ENCODE measurements around the gene RNFT2.

RNFT2 gene

DNA sequence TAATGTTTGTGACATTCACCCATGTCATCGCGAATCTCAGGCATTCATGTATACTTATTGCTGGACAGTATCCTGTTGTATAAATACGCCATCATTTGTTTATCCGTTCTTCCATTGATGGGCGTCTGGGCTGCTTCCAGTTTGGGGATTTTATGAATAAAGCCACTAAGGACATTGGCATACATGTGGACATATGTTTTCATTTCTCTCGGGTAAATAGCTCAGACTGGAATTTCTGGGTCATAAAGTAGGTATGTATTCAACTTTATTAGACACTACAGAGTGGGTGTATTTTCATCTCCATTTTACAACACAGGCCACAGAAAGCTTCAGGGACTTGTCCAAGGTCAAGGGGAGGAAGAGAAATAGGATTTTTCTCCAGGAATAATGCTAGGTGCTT, 94.2 kb downstream of the RNFT2 start:
- no peak for DNase-seq (ENCODE audit: low read depth in 2 of 2)

DNA sequence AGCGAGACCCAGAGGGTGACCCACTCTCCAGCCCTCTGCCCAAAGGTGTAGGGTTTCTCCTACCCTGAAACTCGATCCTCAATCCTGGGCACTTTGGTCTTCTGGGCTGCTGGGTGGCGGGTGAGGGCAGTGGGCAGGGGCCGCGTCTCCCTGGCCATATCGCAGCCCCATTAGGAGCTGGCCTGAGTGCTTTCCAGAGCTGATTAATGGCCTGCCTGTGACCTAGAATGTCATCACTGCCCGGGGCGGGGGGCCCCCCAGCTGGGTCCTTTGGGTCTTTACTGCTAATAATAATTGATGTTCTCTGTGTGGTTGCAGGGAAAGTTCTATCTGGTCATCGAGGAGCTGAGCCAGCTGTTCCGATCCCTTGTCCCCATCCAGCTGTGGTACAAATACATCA, 95.4 kb downstream of the RNFT2 start:
- no peak for DNase-seq (ENCODE audit: low read depth in 2 of 2)

DNA sequence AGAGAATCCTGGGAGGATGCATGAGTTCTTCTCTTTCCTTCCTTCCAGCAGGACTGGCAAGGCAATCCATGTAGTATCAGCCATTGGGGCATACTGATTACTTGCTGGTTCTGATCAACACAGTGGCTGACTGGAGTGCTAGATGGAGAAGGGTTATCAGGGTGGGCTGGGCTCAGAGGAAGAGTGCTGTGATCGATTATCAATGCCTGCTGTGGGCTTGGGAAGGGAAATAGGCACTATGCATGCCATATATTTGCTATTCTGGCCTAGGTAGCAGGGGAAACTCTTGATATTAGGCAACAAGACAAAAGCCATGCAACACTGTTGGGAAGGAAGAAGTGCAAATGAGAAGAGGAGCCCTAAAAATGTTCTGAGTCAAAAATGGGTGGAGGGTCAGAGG, 97.4 kb downstream of the RNFT2 start:
- no peak for DNase-seq (ENCODE audit: low read depth in 2 of 2)

DNA sequence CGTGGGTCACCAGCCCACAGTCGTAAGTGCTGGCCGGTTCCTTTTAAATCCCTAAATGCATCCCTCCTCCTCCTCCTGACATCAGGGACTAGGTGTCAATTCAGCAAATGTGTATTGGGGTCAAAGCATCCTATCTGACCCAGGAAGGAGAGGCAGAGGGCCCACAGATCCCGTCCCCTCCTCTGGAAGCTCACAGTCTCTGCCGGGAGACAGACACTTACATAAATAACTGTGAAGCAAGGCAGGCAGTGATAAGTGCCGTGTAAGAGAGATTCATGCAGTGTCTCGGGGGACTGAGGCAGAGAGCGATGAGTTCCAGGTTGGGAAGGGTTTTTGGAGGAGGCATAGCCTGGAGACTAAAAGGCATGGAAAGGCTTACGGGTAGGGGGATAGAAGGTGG, 99.0 kb downstream of the RNFT2 start:
- no peak for DNase-seq (ENCODE audit: low read depth in 2 of 2)

DNA sequence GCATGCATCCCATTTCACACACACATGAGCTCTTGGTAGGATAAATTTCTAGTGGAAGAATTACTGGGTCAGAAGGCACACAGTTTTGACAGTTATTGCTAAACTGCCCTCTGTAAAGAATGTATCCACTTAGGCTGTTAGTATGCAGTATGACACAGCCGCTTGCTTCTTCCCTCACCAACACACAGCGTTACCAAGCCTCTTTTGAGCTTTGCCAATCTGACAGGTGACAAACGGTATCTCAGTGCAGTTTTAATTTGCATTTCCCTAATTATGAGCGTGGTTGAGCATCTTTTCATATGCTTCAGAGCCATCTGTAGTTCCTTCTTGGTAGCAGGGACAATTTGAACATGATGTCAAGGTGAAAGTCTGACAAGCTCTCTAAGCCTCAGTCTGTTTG, 100.2 kb downstream of the RNFT2 start:
- no peak for DNase-seq (ENCODE audit: low read depth in 2 of 2)

DNA sequence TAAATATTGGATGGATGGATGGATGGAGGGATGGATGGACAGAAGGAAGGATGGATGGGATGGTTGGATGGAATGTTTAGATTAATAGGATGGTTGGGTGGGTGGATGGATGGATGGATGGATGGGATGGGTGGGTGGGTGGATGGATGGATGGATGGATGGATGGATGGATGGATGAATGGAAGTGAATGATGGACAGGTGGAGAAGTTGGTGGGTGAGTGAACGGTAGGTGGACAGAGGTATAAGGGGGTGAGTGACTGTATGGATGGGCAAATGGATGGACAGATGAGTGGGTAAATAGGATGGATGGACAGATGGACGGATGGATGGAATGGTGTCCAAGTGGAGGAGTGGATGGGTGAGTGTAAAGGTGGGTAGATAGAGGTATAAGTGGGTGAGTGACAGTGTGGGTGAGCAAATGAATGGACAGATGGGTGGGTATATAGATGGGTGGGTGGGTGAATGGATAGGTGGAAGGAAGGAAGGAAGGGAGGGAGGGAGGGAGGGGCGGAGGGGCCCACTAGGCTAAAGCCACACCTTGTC, 101.2 kb downstream of the RNFT2 start:
- DNase-seq (ENCODE audit: low read depth in 2 of 2): no peak

DNA sequence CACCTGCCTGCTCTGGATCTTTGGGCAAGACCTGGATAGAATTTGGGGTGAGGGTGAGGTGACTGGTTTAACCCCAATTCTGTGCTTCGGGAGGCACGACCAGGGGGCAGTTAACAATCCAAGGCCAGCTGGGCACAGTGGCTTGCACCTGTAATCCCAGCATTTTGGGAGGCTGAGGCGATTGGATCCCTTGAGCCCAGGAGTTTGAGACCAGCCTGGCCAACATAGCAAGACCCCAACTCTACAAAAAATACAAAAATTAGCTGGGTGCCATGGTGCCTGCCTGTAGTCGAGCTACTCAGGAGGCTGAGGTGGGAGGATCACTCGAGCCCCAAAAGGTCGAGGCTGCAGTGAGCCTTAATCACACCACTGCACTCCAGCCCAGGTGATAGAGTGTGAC, 105.0 kb downstream of the RNFT2 start:
- DNase-seq (ENCODE audit: low read depth in 2 of 2): no peak

DNA sequence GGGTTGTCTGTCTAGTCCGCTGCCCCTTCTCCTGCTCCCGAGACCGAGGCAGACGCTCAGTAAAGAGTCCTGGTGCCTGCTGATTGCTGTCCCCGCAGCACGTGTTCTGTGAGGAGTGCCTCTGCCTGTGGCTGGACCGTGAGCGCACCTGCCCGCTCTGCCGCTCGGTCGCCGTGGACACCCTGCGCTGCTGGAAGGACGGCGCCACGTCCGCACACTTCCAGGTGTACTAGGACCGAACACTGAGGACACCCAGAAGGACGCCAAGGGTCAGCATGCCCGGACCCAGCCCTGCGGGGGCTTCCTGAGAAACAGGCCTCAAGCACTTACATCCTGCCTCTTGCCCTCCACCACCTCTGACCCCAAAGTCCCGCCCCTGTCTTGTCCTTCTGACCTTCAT, 111.1 kb downstream of the RNFT2 start:
- DNase-seq (ENCODE audit: low read depth in 2 of 2): no peak

DNA sequence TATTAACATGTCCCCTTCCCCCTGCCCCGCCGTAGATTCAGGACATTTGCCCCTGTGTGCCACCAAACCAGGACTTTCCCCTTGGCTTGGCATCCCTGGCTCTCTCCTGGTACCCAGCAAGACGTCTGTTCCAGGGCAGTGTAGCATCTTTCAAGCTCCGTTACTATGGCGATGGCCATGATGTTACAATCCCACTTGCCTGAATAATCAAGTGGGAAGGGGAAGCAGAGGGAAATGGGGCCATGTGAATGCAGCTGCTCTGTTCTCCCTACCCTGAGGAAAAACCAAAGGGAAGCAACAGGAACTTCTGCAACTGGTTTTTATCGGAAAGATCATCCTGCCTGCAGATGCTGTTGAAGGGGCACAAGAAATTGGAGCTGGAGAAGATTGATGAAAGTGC, 114.2 kb downstream of the RNFT2 start:
- no peak for DNase-seq (ENCODE audit: low read depth in 2 of 2)

DNA sequence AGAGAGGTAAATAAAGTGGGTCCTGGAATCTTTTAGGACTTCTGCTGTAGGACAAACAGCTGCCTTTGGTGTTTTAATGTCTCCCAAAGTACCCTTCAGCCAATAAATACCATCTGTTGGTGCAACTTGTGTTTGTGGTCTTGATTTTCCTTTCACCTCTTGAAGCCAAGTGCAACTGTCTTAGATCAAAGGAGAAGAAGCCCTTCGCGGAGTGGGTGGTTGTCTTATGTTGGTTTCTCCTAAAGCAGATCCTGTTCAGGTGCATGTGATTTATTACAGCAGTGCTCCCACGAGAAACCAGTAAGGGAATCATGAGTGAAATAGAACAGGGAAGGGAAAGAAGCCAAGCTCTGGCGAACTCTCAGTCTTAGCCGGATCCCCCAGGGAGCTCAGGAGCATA, 115.4 kb downstream of the RNFT2 start:
- no peak for DNase-seq (ENCODE audit: low read depth in 2 of 2)

DNA sequence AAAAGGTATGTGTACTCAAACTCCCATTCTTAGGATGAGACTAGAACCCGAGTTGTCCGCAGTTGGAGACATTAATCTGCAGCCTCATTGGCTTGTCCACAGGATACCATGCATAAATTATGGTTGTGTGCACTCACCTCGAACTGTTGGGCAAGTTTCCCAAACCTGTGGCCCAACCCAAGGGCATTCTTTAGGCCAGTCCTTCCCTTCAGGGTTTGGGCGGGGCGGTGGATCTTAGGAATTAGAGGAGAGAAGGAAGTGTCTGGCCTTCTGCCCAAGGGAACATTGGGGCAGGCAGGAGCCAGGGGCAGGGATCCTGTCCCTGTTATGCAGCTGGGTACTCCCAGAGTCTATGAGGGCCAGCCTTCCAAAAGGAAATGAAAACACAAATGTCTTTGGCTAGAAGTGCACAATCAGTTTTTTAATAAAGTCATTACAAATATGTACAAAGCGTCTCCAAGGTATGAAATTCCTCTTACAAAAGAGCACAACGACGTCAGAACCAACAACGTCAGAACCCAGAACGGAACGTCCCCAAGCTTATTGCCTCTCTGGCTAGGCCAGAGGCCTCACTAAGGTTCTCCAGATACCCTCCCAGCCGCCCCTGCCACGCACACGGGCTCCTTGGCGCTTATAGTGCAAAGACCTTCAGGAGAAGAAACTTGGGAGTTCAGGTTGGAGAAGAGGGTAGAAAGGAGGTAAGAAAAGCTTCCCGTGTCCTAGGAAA, 117.8 kb downstream of the RNFT2 start:
- DNase-seq (ENCODE audit: low read depth in 2 of 2): no peak

DNA sequence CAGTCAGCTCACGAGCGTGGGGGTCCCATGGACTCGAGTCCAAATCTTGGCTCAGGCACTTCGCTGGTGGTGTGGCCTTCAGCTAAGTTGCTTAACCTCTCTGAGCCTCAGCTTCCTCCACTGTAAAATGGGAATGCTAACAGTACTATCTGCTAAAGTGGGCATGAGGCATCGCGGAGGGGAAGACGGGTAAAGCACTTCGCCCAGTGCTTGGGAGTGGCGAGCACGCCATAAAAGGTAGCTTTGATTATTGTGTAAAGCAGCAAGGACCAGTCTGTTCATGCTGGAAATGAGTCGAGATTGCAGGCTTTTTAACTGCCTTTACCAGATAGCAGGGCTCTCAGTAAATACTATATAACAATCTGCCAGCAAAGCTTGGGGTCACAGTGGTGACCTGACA, 118.6 kb downstream of the RNFT2 start:
- no peak for DNase-seq (ENCODE audit: low read depth in 2 of 2)

DNA sequence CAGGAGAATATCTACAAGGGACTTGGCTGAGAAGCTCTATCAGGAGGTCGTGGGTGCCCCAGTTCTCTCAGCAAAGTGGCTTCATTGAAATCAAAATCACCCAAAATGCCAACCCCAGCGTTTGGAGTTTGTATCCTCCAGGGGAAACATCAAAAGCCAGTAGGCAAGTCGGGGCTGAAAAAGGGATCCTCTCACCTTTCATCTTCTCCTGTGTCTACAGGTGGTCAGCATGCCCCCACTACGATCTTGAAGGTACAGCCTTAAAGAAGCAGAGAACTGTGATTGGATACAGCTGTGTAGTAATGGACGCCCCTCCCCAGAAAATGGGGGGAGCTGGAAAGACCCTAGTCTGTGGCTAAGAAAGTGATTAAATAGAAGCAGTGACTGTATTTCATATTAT, 121.0 kb downstream of the RNFT2 start:
- DNase-seq (ENCODE audit: low read depth in 2 of 2): no peak

DNA sequence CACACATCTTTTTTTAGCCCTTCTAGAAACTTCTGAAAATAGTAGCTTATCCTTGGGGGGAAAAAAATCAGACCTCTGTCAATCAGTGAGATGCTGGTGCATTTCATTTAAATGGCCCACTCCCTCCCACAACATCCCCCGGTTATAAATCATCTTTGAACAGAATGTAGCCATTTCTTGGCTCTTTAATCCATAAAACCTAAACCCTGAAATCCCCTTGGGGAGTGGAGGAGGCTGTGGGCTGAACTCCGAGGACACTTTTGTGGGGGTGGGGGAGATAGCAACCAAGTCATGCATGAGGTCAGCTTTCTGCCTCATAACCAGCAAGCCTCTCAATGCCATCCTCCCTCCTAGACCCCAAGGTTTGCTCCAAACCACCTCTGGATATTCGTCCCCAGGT, 122.1 kb downstream of the RNFT2 start:
- no peak for DNase-seq (ENCODE audit: low read depth in 2 of 2)

DNA sequence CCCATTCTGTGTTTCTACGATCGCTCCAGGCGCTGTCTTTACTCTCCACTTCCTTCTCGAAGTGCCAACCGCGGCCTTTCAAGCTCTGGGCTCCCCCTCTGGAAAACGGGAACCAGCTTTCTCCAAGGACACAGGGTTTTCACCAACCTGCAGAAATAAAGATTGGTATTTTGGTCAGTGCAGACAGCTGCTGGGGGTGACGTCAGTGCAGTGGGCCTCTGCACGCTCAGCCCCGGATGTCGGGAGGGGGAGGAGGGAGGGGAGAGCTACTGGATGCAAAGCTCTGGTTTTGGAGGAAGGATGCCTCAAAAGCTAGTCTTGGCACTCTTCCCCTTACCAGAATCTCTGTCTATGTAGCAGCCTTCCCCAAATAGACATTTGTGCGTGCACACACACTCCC, 123.2 kb downstream of the RNFT2 start:
- no peak for DNase-seq (ENCODE audit: low read depth in 2 of 2)

DNA sequence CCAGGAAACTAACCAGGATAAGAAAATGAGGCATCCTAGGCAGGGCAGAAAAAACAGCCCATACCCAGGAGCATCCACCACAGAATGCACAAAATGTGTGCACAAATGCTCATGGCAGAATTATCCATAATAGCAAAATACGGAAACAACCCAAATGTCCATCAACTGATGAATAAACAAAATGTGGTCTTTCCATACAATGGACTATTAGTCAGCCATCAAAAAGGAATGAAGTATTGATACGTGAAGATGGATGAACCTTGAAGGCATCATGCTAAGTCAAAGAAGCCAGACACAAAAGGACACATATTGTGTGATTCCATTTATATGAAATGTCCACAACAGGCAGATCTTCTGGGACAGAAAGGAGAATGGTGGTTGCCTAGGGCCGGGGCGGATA, 124.1 kb downstream of the RNFT2 start:
- no peak for DNase-seq (ENCODE audit: low read depth in 2 of 2)

DNA sequence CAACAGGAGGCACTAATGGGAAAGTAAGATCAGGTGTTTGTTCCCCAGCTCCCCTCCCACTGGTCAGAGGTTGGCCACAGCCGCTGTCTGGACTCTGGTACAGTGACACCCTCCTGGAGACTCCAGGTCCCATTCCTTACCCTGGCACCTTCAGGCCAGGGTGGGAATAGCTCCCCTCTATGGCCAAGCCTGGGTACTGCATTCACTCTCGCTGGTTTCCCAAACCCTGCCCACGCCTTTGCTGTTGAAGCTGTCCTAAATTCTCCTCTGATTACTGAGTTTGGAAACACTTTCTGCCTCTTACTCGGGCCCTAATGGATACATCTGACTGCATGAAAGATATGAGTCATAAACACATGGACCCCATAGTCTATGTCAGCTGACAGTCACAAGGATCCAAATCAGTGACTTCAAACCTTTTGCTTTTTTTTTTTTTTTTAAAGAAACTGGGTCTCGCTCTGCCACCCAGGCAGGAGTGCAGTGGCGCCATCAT, 125.2 kb downstream of the RNFT2 start:
- no peak for DNase-seq (ENCODE audit: low read depth in 2 of 2)

DNA sequence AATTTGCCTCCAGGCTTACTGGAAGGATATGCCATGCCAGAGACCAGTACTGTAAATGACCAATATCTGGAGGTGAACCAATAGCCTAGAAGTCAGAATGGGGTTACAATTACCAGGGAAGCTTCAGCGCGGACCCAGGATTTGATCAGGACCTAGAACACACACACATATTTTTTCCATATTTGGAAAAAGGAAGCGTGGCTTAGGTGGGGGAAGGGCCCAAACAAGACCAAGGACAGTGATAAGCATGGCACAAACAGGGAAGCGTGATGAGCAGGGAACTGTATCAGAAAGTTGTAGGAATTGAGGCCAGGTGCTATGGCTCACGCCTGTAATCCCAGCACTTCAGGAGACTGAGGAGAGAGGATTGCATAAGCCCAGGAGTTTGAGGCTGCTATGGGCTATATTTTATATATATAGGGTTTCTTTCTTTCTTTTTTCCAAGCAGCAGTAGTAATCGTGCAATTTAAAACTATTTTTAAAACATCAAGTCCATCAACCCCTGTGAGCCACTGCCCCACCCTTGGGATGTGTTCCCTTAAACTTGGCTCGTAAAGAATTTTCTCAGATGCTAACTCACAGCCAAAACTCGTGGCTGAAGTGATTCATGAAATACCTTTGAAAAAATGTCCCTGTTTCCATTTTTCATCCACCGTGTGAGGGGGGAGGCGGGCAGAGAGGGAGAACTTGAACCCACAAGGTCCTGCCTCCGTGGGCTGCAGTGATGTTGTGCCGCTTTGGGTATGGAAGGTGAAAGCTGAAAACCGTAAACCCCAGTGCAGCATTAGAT, 126.5 kb downstream of the RNFT2 start:
- DNase-seq (ENCODE audit: low read depth in 2 of 2): no peak

DNA sequence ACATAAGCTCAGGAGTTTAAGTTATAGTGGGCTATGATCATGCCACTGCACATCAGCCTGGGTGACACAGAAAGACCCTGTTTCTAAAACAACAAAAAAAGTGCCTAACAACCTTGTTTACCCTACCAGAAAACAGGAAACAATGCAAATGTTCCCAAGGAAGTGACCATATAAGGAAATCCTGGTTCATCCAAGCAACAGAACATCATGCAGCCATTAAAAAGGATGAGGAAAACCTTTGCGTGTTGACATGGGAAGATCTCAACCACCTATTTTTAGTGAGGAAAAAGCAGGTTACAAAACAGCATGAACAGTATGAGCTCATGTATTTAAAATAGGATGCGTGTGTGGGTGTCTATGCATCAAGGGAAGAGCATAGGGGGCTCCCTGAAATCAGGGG, 129.4 kb downstream of the RNFT2 start:
- DNase-seq (ENCODE audit: low read depth in 2 of 2): no peak

DNA sequence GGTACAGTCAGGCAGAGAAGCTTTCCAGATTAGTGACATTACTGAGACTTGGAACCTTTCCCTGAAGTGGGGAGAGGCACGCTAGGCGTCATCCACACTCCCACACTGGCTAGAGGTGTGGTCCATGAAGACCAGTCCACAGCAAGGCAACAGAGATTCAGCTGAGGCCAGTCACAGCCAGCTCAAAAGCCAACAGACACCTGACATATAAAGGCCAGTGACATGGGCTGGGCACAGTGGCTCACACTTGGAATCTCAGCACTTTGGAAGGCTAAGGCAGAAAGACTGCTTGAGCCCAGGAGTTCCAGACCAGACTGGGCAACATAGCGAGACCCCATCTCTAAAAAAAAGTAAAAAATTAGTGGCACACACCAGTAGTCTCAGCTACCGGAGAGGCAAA, 132.2 kb downstream of the RNFT2 start:
- DNase-seq (ENCODE audit: low read depth in 2 of 2): no peak

DNA sequence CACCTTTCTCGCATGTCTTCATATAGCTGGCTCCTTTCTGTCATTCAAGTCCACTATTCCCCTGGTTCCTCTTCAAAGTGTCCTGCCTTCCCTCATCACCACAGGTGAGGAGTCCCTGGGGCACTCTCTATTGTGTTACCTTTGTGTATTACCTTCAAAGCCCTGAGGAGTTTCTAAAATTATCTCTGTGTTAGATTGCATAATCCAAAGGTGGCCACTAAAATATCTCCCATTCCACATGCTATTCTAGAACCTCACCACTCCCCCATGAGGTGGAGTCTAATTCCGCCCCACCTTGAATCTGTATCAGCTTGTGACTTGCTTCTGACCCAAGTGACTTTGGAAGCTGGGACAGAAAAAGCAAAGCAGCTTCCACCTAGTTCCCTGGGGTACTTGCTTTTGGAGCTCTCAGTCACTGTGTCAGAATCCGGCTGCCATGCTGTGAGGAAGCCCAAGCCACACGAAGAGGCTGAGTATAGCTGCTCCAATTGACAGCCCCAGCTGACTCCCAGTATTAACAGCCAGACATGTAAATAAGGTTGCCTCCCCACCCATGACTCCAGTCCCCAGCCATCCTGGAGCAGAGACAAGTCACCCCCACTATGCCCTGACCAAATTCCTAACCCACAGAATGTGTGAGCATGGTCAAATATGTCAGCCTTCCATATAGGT, 136.3 kb downstream of the RNFT2 start:
- no peak for DNase-seq (ENCODE audit: low read depth in 2 of 2)

DNA sequence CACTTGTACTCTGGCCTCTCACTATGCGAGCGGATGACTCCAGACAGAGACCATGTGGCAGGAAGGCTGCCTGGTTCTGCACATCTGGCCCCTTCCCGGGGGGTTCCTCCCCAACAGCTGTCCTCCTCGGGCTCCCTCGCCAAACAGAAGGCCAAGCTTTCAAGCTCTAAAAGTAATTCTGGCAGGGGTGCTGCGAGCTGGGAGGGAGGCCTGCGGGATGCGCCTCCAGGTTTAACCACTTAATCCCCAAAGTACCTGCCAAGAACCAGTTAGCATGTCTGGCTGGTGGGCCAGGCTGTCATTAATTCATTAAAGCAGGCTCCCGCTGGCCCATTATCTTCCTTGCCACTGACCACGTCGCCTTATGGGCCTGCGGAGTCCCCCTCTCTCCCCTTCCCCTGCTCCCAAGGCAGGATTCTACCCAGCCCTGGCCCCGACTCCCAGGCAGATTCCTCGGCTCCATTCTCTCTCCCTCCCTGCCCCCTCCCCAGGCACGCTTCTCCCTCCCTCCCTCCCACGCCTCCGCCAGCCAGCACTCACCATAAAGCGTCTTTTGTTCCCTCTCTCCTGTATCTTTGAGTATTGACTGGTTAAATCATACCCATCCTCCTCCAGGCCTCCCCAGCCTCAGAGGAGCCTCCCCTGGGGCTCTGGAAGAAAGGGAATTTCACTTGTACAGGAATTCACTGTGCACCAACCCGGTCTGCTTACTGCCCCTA, 138.2 kb downstream of the RNFT2 start:
- no peak for DNase-seq (ENCODE audit: low read depth in 2 of 2)
